Natural killer cell (primary cell): ENCODE measurements around the gene CHEK2. TPM values are rescaled to one million over a fixed set of nuclear protein-coding genes. Genes with fewer than 3 reads are reported as not detected.

Experiments
- ATAC-seq, 3 donors: fragments of 150-1000 bp in 2 of 3; fragments of 200-7000 bp in 1 of 3; cut with Tn5 transposase; 1 replicate in 1 of 3; 2 replicates in 2 of 3; pipeline ENCODE4 v1.10.0; 2021; ENCODE audit warnings: mild to moderate bottlenecking in 2 of 3, moderate library complexity in 2 of 3
- DNase-seq, 2 donors: peaks; one replicate each; pipeline versions ENCODE4 v3.0.0 to v3.0.0-alpha.2; 2013 to 2021; ENCODE audit warnings: mixed read lengths in 1 of 2
- H3K27ac ChIP-seq: one replicate; pipeline ENCODE4 v1.5.1; 2013; ENCODE audit warnings: mild to moderate bottlenecking, low read length
- H3K27me3 ChIP-seq: one replicate; pipeline ENCODE4 v1.6.1; 2013; ENCODE audit warnings: low read length; ENCODE audit not compliant: control insufficient read depth, insufficient read depth
- H3K36me3 ChIP-seq: one replicate; pipeline ENCODE4 v1.6.1; 2013; ENCODE audit warnings: low read length; ENCODE audit not compliant: control insufficient read depth, insufficient read depth
- H3K4me1 ChIP-seq: one replicate; pipeline ENCODE4 v1.6.1; 2013; ENCODE audit warnings: low read length; ENCODE audit not compliant: control insufficient read depth, insufficient read depth
- H3K4me3 ChIP-seq: one replicate; pipeline ENCODE4 v1.5.1; 2013; ENCODE audit warnings: low read length
- H3K9me3 ChIP-seq: one replicate; pipeline ENCODE4 v1.6.1; 2013; ENCODE audit warnings: low read length; ENCODE audit not compliant: control insufficient read depth, insufficient read depth
- H3K27ac Mint-ChIP-seq, 2 donors: one replicate each; pipeline ENCODE4 v1.8.0; 2022; ENCODE audit warnings: mild to moderate bottlenecking in 2 of 2, mixed read lengths in 2 of 2, moderate library complexity in 1 of 2
- H3K27me3 Mint-ChIP-seq, 2 donors: one replicate each; pipeline ENCODE4 v1.8.0; 2022; ENCODE audit warnings: low read depth in 2 of 2, mixed read lengths in 2 of 2
- H3K36me3 Mint-ChIP-seq: one replicate; pipeline ENCODE4 v1.8.0; 2022; ENCODE audit warnings: mixed read lengths
- H3K4me1 Mint-ChIP-seq, 2 donors: one replicate each; pipeline ENCODE4 v1.8.0; 2022; ENCODE audit warnings: mixed read lengths in 2 of 2
- H3K4me3 Mint-ChIP-seq: one replicate; pipeline ENCODE4 v1.8.0; 2022; ENCODE audit warnings: mild to moderate bottlenecking, moderate library complexity, mixed read lengths
- H3K9me3 Mint-ChIP-seq, 2 donors: one replicate each; pipeline ENCODE4 v1.8.0; 2022; ENCODE audit warnings: mixed read lengths in 2 of 2
- WGBS: methylation state at CpG from one replicate; pipeline ENCODE4 v1.1.7; 2013; ENCODE audit warnings: missing lambda C conversion rate; ENCODE audit not compliant: insufficient coverage; 5-methylcytosine and 5-hydroxymethylcytosine counted together
- intact Hi-C: fragments of 100-400 bp; cut with micrococcal nuclease; formaldehyde crosslinking; loops from one replicate; pipeline ENCODE4 v1.14.2; 2022
- total RNA-seq, 4 donors: library from RNA; stranded (reverse); fragments of 120-200 nt in 1 of 4; gene quantifications; one replicate each; pipeline versions ENCODE4 v1.2.3 to v1.2.4, GENCODE V29; 2013 to 2022
- TF ChIP-seq, protein P1 (sequence below): fragments of 200-600 bp; IDR thresholded peaks from one replicate; pipeline ENCODE4 v1.8.0; 2022; ENCODE audit warnings: antibody characterized with exemption

Gene CHEK2
- total RNA-seq, 3 donors from 2014 or later (not counting 1 experiment from before 2014, with no cell fraction given): 10.4 to 11.8 (median 11.4) TPM

DNA sequence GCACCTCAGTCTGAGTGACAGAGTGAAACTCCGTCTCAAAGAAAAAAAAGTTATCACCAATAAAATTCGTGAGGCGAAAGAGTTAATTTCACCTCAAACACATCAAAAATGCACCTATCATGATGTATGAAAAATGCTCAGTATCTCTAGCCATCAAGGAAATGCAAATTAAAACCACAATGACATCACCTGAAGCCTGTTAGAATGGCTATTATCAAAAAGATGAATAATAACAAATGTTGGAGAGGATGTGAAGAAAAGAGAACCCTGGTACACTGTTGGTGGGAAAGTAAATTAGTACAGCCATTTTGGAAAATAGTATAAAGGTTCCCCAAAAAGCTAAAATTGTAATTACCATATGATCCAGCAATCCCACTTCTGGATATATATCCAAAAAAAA, 23.6 kb downstream of the CHEK2 start:
- ATAC-seq: no peak
- H3K9me3 ChIP-seq: no peaks in the 10 kb centered on the region

DNA sequence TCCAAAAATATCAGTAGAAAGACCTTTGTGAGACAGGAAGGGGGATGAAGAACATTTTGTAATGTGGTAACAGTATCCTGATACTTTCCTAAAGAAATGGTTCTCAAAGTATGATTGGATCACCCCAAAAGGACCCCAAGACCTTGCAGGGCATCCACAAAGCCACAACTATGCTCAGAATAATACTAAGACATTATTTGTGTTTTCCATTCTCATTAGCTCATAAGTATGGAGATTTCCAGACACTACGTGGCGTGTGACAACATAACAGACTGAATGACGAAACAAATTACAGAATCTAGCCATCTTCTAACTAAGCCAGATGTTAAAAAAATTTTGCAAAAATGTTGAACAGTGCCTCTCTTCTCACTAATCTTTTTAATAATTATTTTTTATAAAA, 24.9 kb downstream of the CHEK2 start:
- Histone ChIP-seq H3K9me3 (no peaks in the 10 kb centered on the region), H3K27me3 (no peaks in the 10 kb centered on the region), H3K36me3 (no peaks in the 10 kb centered on the region), H3K4me3 (no peak overlapping the region), H3K27ac (no peak overlapping the region), H3K4me1 (peaks cover 7% of the 10 kb centered on the region)
- Mint-ChIP-seq H3K9me3 (no peaks in the 10 kb centered on the region), H3K4me1 (peaks cover 13 to 14% of the 10 kb centered on the region in 2 donors), H3K36me3 (no peaks in the 10 kb centered on the region), H3K27ac (no peak overlapping the region), H3K27me3 (no peaks in the 10 kb centered on the region), H3K4me3 (no peak overlapping the region)
- ATAC-seq: no peak
- DNase-seq: no peak
- 98% methylated on average over 3 of the region's 3 CpGs for WGBS
- intact Hi-C loops: no loop called here
- TF ChIP-seq, protein P1, sequence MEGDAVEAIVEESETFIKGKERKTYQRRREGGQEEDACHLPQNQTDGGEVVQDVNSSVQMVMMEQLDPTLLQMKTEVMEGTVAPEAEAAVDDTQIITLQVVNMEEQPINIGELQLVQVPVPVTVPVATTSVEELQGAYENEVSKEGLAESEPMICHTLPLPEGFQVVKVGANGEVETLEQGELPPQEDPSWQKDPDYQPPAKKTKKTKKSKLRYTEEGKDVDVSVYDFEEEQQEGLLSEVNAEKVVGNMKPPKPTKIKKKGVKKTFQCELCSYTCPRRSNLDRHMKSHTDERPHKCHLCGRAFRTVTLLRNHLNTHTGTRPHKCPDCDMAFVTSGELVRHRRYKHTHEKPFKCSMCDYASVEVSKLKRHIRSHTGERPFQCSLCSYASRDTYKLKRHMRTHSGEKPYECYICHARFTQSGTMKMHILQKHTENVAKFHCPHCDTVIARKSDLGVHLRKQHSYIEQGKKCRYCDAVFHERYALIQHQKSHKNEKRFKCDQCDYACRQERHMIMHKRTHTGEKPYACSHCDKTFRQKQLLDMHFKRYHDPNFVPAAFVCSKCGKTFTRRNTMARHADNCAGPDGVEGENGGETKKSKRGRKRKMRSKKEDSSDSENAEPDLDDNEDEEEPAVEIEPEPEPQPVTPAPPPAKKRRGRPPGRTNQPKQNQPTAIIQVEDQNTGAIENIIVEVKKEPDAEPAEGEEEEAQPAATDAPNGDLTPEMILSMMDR: no peak

More for the DNA sequence above, 23.6 kb downstream of the CHEK2 start:
- no peak overlapping the region for H3K4me3 Mint-ChIP-seq
- peaks cover 13 to 14% of the 10 kb centered on the region in 2 donors for H3K4me1 Mint-ChIP-seq
- TF ChIP-seq, protein P1: no peak
- no peak overlapping the region for H3K4me3 ChIP-seq
- no peaks in the 10 kb centered on the region for H3K36me3 ChIP-seq
- no peak overlapping the region for H3K27ac Mint-ChIP-seq
- H3K9me3 Mint-ChIP-seq: no peaks in the 10 kb centered on the region
- DNase-seq: no peak
- no peaks in the 10 kb centered on the region for H3K36me3 Mint-ChIP-seq
- 100% methylated on average over 2 of the region's 3 CpGs for WGBS
- no peak overlapping the region for H3K27ac ChIP-seq
- H3K27me3 Mint-ChIP-seq: no peaks in the 10 kb centered on the region
- H3K27me3 ChIP-seq: no peaks in the 10 kb centered on the region
- peaks cover 7% of the 10 kb centered on the region for H3K4me1 ChIP-seq
- intact Hi-C loops: no loop called here

DNA sequence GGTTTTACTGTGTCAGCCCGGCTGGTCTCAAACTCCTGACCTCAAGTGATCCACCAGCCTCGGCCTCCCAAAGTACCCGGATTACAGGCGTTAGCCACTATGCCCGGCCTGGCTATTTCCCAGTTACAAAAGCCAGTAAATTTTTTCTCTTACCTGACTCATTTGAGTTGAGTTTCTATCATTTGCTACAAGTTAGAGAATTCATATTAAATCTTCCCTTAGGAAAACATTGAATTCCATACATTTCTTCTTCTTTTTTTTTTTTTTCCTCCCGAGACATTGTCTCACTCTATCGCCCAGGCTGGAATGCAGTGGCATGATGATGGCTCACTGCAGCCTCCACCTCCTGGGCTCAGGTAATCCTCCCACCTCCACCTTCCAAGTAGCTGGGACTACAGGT, 26.0 kb downstream of the CHEK2 start:
- H3K27me3 ChIP-seq: no peaks in the 10 kb centered on the region
- ATAC-seq: no peak
- TF ChIP-seq, protein P1: no peak
- Mint-ChIP-seq H3K27me3 (no peaks in the 10 kb centered on the region), H3K27ac (no peak overlapping the region), H3K9me3 (no peaks in the 10 kb centered on the region), H3K4me3 (no peak overlapping the region), H3K4me1 (peaks cover 13 to 14% of the 10 kb centered on the region in 2 donors), H3K36me3 (no peaks in the 10 kb centered on the region)
- intact Hi-C loops: no loop called here
- no peaks in the 10 kb centered on the region for H3K9me3 ChIP-seq
- 100% methylated on average over 7 of the region's 7 CpGs for WGBS
- no peak overlapping the region for H3K4me3 ChIP-seq
- H3K36me3 ChIP-seq: no peaks in the 10 kb centered on the region
- DNase-seq: no peak
- H3K27ac ChIP-seq: no peak overlapping the region
- peaks cover 7% of the 10 kb centered on the region for H3K4me1 ChIP-seq

DNA sequence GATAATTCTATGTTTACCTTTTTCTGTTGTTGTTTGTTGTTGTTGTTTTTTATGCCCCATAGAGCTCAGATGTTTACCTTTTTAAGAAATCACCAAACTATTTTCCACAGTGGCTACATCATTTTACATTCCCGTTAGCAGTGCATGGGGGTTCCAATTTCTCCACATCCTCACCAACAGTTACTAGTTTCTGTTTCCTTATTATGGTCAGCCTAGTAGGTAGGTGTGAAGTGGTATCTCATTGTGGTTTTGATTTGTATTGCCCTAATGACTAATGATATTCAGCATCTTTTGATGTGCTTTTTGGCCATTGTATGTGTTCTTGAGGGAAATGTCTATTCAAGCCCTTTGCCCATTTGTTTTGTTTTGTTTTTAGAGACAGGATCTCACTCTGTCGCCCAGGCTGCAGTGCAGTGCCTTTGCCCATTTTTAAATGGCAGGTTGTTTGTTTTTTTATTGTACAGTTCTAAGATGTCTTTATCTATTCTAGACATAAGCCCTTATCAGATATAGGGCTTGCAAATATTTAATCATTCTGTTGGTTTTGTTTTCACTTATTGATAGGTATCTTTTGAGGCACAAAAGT, 27.5 kb downstream of the CHEK2 start:
- Histone ChIP-seq H3K9me3 (no peaks in the 10 kb centered on the region), H3K4me3 (no peak overlapping the region), H3K36me3 (no peaks in the 10 kb centered on the region), H3K27me3 (no peaks in the 10 kb centered on the region), H3K4me1 (peaks cover 7% of the 10 kb centered on the region), H3K27ac (no peak overlapping the region)
- peak; percentile 60 to 79 (median 70) for ATAC-seq
- H3K4me1 Mint-ChIP-seq: peaks cover 13 to 14% of the 10 kb centered on the region in 2 donors
- no CpG with 5 or more reads among the region's 2 CpGs for WGBS
- H3K36me3 Mint-ChIP-seq: no peaks in the 10 kb centered on the region
- no peak overlapping the region for H3K4me3 Mint-ChIP-seq
- intact Hi-C loops: no loop called here
- no peak overlapping the region for H3K27ac Mint-ChIP-seq
- TF ChIP-seq, protein P1: no peak
- H3K9me3 Mint-ChIP-seq: no peaks in the 10 kb centered on the region
- peak in 1 of 2 donors; percentile 17 for DNase-seq
- no peaks in the 10 kb centered on the region for H3K27me3 Mint-ChIP-seq
